GM23338 (cell line): ENCODE measurements around the gene CD4. TPM values are rescaled to one million over a fixed set of nuclear protein-coding genes. Genes with fewer than 3 reads are reported as not detected.

Experiments
- ATAC-seq: fragments of 200-7000 bp; cut with Tn5 transposase; 3 replicates; pipeline ENCODE4 v1.9.1; 2020
- DNase-seq: peaks from one replicate; pipeline ENCODE4 v3.0.0-alpha.2; 2015; ENCODE audit warnings: low spot score
- H2AFZ ChIP-seq: fragments of 200-600 bp; sonication (generic); 2 replicates; pipeline ENCODE4 v1.8.0; 2016; ENCODE audit warnings: antibody characterized with exemption, mild to moderate bottlenecking, moderate library complexity
- H3F3A ChIP-seq: fragments of 200-600 bp; sonication (generic); replicated peaks from 2 replicates; pipeline ENCODE4 v1.8.0; 2017; ENCODE audit warnings: antibody characterized with exemption, mixed run types, low read depth
- H3K27ac ChIP-seq: fragments of 200-600 bp; sonication (generic); 2 replicates; pipeline ENCODE4 v1.6.1; 2016; ENCODE audit warnings: low read depth
- H3K27me3 ChIP-seq: fragments of 200-600 bp; sonication (generic); 2 replicates; pipeline ENCODE4 v1.8.0; 2016; ENCODE audit warnings: mild to moderate bottlenecking, mixed run types, moderate library complexity; ENCODE audit not compliant: insufficient read depth
- H3K36me3 ChIP-seq: fragments of 200-600 bp; sonication (generic); 2 replicates; pipeline ENCODE4 v1.8.0; 2016; ENCODE audit warnings: mild to moderate bottlenecking; ENCODE audit not compliant: insufficient read depth
- H3K4me1 ChIP-seq: fragments of 200-600 bp; sonication (generic); 2 replicates; pipeline ENCODE4 v1.8.0; 2016; ENCODE audit warnings: mild to moderate bottlenecking, moderate library complexity; ENCODE audit not compliant: insufficient read depth
- H3K4me2 ChIP-seq: fragments of 200-600 bp; sonication (generic); 2 replicates; pipeline ENCODE4 v1.7.1; 2017; ENCODE audit warnings: mixed run types
- H3K4me3 ChIP-seq: fragments of 200-600 bp; sonication (generic); 2 replicates; pipeline ENCODE4 v1.6.1; 2016; ENCODE audit warnings: mixed run types
- H3K79me2 ChIP-seq: fragments of 200-600 bp; sonication (generic); replicated peaks from 2 replicates; pipeline ENCODE4 v1.8.0; 2017; ENCODE audit warnings: mild to moderate bottlenecking; ENCODE audit not compliant: insufficient read depth
- H3K9me2 ChIP-seq: fragments of 200-600 bp; sonication (generic); 2 replicates; pipeline ENCODE4 v1.8.0; 2017; ENCODE audit not compliant: insufficient read depth
- H4K20me1 ChIP-seq: fragments of 200-600 bp; sonication (generic); replicated peaks from 2 replicates; pipeline ENCODE4 v1.8.0; 2017; ENCODE audit warnings: mild to moderate bottlenecking; ENCODE audit not compliant: insufficient read depth
- H3K27ac Mint-ChIP-seq: 2 replicates; pipeline ENCODE4 v1.8.0; 2020; ENCODE audit warnings: inconsistent platforms, mild to moderate bottlenecking, moderate library complexity, mixed read lengths
- H3K27me3 Mint-ChIP-seq: 3 replicates; pipeline ENCODE4 v1.8.0; 2022; ENCODE audit warnings: low read depth, mild to moderate bottlenecking, moderate library complexity, mixed read lengths, inconsistent platforms; ENCODE audit not compliant: insufficient read depth, poor library complexity
- H3K36me3 Mint-ChIP-seq: 3 replicates; pipeline ENCODE4 v1.8.0; 2021; ENCODE audit warnings: low read depth, mild to moderate bottlenecking, inconsistent platforms, moderate library complexity, mixed read lengths
- H3K4me1 Mint-ChIP-seq: 3 replicates; pipeline ENCODE4 v1.8.0; 2020; ENCODE audit warnings: mild to moderate bottlenecking, inconsistent platforms, mixed read lengths
- H3K4me3 Mint-ChIP-seq: 3 replicates; pipeline ENCODE4 v1.8.0; 2021; ENCODE audit warnings: moderate library complexity, mild to moderate bottlenecking, inconsistent platforms, mixed read lengths
- H3K9me3 Mint-ChIP-seq: 3 replicates; pipeline ENCODE4 v1.8.0; 2020; ENCODE audit warnings: moderate library complexity, mild to moderate bottlenecking, inconsistent platforms, mixed read lengths
- JUNB ChIP-seq: IDR thresholded peaks from one replicate; pipeline ENCODE4 v1.6.1; 2016; ENCODE audit warnings: antibody characterized with exemption; ENCODE audit not compliant: unreplicated experiment
- POLR2AphosphoS5 ChIP-seq: IDR thresholded peaks from 2 replicates; pipeline ENCODE4 v1.6.1; 2016; ENCODE audit warnings: antibody characterized with exemption, low read depth
- STAT1 ChIP-seq: IDR thresholded peaks from one replicate; pipeline ENCODE4 v1.6.1; 2016; ENCODE audit warnings: antibody characterized with exemption; ENCODE audit not compliant: unreplicated experiment
- ZNF331 ChIP-seq: fragments of 250-450 bp; sonication (Bioruptor Pico); IDR thresholded peaks from 2 replicates; pipeline ENCODE4 v1.5.0; 2020; ENCODE audit warnings: low read depth, mild to moderate bottlenecking, moderate library complexity
- polyA plus RNA-seq: library from polyadenylated mRNA; unstranded; fragments of >200 nt; fragmentation: Nextera tagmentation; extraction: Ambion mirVana; gene quantifications from 2 replicates; pipeline ENCODE4 v1.2.1, GENCODE V29; 2016
- total RNA-seq: library from RNA; depleted of rRNA; stranded (reverse); fragments of >200 nt; shearing (Covaris generic); gene quantifications from 2 replicates; pipeline ENCODE4 v1.2.3, GENCODE V29; 2014
- TF ChIP-seq, protein P1 (sequence below): fragments of 250-450 bp; sonication (Bioruptor Pico); IDR thresholded peaks from 2 replicates; pipeline ENCODE4 v1.5.0; 2020; ENCODE audit warnings: mild to moderate bottlenecking, moderate library complexity

CD4 gene
- total and polyA plus RNA-seq, 2 experiments from 2014 or later, result 1.5 to 2.0 TPM

DNA sequence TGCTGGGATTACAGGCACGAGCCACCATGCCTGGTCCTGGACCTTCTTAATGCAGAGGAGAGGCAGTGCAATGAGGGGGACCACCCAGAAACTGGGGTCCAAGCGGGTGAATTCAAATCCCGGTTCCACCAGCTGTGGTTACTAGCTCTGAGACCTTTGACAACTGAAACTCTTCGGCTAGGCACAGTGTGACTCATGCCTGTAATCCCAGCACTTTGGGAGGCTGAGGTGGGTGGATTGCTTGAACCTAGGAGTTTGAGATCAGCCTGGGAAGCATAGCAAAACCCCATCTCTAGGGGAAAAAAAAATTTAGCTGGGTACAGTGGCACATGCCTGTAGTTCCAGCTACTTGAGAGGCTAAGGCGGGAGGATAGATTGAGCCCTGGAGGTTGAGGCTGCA is 5.0 kb upstream of the CD4 start (continued):
- TF ChIP-seq, protein P1, sequence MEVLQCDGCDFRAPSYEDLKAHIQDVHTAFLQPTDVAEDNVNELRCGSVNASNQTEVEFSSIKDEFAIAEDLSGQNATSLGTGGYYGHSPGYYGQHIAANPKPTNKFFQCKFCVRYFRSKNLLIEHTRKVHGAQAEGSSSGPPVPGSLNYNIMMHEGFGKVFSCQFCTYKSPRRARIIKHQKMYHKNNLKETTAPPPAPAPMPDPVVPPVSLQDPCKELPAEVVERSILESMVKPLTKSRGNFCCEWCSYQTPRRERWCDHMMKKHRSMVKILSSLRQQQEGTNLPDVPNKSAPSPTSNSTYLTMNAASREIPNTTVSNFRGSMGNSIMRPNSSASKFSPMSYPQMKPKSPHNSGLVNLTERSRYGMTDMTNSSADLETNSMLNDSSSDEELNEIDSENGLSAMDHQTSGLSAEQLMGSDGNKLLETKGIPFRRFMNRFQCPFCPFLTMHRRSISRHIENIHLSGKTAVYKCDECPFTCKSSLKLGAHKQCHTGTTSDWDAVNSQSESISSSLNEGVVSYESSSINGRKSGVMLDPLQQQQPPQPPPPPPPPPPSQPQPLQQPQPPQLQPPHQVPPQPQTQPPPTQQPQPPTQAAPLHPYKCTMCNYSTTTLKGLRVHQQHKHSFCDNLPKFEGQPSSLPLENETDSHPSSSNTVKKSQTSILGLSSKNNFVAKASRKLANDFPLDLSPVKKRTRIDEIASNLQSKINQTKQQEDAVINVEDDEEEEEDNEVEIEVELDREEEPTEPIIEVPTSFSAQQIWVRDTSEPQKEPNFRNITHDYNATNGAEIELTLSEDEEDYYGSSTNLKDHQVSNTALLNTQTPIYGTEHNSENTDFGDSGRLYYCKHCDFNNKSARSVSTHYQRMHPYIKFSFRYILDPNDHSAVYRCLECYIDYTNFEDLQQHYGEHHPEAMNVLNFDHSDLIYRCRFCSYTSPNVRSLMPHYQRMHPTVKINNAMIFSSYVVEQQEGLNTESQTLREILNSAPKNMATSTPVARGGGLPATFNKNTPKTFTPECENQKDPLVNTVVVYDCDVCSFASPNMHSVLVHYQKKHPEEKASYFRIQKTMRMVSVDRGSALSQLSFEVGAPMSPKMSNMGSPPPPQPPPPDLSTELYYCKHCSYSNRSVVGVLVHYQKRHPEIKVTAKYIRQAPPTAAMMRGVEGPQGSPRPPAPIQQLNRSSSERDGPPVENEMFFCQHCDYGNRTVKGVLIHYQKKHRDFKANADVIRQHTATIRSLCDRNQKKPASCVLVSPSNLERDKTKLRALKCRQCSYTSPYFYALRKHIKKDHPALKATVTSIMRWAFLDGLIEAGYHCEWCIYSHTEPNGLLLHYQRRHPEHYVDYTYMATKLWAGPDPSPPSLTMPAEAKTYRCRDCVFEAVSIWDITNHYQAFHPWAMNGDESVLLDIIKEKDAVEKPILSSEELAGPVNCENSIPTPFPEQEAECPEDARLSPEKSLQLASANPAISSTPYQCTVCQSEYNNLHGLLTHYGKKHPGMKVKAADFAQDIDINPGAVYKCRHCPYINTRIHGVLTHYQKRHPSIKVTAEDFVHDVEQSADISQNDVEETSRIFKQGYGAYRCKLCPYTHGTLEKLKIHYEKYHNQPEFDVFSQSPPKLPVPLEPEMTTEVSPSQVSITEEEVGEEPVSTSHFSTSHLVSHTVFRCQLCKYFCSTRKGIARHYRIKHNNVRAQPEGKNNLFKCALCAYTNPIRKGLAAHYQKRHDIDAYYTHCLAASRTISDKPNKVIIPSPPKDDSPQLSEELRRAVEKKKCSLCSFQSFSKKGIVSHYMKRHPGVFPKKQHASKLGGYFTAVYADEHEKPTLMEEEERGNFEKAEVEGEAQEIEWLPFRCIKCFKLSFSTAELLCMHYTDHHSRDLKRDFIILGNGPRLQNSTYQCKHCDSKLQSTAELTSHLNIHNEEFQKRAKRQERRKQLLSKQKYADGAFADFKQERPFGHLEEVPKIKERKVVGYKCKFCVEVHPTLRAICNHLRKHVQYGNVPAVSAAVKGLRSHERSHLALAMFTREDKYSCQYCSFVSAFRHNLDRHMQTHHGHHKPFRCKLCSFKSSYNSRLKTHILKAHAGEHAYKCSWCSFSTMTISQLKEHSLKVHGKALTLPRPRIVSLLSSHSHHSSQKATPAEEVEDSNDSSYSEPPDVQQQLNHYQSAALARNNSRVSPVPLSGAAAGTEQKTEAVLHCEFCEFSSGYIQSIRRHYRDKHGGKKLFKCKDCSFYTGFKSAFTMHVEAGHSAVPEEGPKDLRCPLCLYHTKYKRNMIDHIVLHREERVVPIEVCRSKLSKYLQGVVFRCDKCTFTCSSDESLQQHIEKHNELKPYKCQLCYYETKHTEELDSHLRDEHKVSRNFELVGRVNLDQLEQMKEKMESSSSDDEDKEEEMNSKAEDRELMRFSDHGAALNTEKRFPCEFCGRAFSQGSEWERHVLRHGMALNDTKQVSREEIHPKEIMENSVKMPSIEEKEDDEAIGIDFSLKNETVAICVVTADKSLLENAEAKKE, result no peak
- no peak for TF ChIP-seq POLR2AphosphoS5
- no peak for TF ChIP-seq JUNB
- TF ChIP-seq ZNF331 (CRISPR knock-in tag), result no peak

DNA sequence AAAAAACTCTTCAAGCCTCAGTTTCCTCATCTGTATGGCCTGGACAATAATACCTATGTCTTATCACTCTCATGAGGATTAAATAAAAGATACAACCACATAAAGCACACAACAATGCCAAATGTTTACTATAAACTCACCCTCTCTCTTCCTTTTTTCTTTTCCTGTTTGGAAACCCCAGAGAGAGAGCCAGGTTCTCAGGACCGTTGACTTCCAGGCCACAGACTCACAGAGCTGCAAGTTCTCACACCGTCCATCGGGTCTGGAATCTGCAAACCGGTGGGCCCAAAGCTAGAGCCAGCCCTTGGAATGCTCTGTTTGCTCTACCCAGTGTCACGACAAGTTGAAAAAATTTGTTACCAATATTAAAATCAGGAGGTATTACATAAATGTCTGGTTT is 4.6 kb upstream of the CD4 start:
- ATAC-seq, result no peak

More for the DNA sequence above, 4.6 kb upstream of the CD4 start:
- Mint-ChIP-seq H3K9me3 (no peaks in the 10 kb centered on the region), H3K4me1 (peaks cover 20% of the 10 kb centered on the region), H3K27ac (no peak overlapping the region), H3K4me3 (no peak overlapping the region), H3K27me3 (peaks cover 7% of the 10 kb centered on the region), H3K36me3 (no peaks in the 10 kb centered on the region)
- no peak overlapping the region for H3K4me2 ChIP-seq
- no peaks in the 10 kb centered on the region for H3K79me2 ChIP-seq
- H3K4me3 ChIP-seq, result no peak overlapping the region
- H3K27me3 ChIP-seq, result no peaks in the 10 kb centered on the region
- H3K4me1 ChIP-seq, result peaks cover 21% of the 10 kb centered on the region
- H3F3A ChIP-seq, result no peaks in the 10 kb centered on the region
- no peak overlapping the region for H3K27ac ChIP-seq
- H2AFZ ChIP-seq, result no peak overlapping the region
- no peak for DNase-seq
- H4K20me1 ChIP-seq, result no peaks in the 10 kb centered on the region
- no peak for TF ChIP-seq STAT1
- no peaks in the 10 kb centered on the region for H3K36me3 ChIP-seq
- no peaks in the 10 kb centered on the region for H3K9me2 ChIP-seq
